ENCODE measurements around the gene ASB6. TPM values are rescaled to one million over a fixed set of nuclear protein-coding genes. Genes with fewer than 3 reads are reported as not detected.

The ASB6 gene
- total RNA-seq, 1 donor from 2014 or later: 26.2 TPM

DNA sequence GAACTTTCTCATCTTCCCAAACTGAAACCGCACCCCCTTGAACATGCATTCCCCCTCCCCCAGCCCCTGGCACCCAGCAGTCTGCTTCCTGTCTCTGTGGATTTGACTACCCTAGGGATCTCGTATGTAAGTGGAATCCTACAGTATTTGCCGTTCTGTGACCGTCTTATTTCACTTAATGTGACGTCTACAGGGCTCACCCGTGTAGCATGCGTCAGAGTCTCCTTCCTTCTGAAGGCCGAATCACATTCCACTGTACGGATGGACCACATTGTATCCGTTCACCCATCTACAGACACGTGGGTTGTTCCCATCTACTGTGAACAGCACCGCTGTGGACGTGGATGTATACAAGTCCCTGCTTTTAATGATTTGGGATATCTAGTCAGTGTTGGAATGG, 28.0 kb upstream of the ASB6 start:
- no peak overlapping the region for H3K27ac Mint-ChIP-seq (ENCODE audit: unreplicated experiment)
- no peak for DNase-seq (ENCODE audit: low spot score)
- H3K27me3 Mint-ChIP-seq (ENCODE audit: unreplicated experiment): peaks cover 3% of the 10 kb centered on the region
- TF ChIP-seq, protein P1, sequence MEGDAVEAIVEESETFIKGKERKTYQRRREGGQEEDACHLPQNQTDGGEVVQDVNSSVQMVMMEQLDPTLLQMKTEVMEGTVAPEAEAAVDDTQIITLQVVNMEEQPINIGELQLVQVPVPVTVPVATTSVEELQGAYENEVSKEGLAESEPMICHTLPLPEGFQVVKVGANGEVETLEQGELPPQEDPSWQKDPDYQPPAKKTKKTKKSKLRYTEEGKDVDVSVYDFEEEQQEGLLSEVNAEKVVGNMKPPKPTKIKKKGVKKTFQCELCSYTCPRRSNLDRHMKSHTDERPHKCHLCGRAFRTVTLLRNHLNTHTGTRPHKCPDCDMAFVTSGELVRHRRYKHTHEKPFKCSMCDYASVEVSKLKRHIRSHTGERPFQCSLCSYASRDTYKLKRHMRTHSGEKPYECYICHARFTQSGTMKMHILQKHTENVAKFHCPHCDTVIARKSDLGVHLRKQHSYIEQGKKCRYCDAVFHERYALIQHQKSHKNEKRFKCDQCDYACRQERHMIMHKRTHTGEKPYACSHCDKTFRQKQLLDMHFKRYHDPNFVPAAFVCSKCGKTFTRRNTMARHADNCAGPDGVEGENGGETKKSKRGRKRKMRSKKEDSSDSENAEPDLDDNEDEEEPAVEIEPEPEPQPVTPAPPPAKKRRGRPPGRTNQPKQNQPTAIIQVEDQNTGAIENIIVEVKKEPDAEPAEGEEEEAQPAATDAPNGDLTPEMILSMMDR (IDR thresholded peaks at IDR 0.05; ENCODE audit: unreplicated experiment): no peak
- H3K4me1 Mint-ChIP-seq (ENCODE audit: unreplicated experiment): peaks cover 4% of the 10 kb centered on the region
- H3K36me3 Mint-ChIP-seq (ENCODE audit: low read depth, unreplicated experiment): peaks cover 4% of the 10 kb centered on the region
- no peaks in the 10 kb centered on the region for H3K9me3 Mint-ChIP-seq (ENCODE audit: unreplicated experiment)
- no peak overlapping the region for H3K4me3 Mint-ChIP-seq (ENCODE audit: unreplicated experiment)

DNA sequence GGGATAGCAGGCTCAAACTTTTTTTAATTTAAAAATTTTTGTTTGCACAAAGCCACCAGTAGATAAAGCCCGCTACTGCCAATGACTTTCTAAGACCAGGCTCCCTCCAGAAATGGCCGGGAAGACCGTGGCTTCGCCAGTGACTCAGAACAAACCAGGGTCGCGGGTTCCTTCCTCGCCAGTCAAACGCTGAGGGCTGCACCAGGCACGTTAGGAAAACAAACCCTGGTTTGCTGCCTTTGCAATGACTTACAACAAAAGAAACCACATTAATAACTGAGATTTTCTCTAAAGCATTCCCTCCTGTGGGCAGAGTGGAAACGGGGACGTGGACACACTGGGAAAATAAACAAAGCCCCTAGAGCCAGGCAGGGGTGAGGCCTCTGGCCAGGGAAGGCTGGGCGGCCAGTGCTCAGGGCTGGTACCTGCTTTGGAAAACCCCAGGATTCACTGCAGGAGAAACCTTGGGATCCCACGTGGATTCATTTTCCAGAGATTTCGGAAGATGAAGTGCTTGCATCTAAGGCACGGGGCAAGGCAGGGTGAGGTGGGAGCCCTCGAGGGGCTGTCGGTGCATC, 27.3 kb upstream of the ASB6 start:
- TF ChIP-seq, protein P1 (IDR thresholded peaks at IDR 0.05; ENCODE audit: unreplicated experiment): no peak
- no peaks in the 10 kb centered on the region for H3K9me3 Mint-ChIP-seq (ENCODE audit: unreplicated experiment)
- no peak for DNase-seq (ENCODE audit: low spot score)
- no peak overlapping the region for H3K27ac Mint-ChIP-seq (ENCODE audit: unreplicated experiment)
- no peak overlapping the region for H3K4me3 Mint-ChIP-seq (ENCODE audit: unreplicated experiment)
- peaks cover 4% of the 10 kb centered on the region for H3K4me1 Mint-ChIP-seq (ENCODE audit: unreplicated experiment)
- H3K27me3 Mint-ChIP-seq (ENCODE audit: unreplicated experiment): peaks cover 8% of the 10 kb centered on the region
- peaks cover 4% of the 10 kb centered on the region for H3K36me3 Mint-ChIP-seq (ENCODE audit: low read depth, unreplicated experiment)

DNA sequence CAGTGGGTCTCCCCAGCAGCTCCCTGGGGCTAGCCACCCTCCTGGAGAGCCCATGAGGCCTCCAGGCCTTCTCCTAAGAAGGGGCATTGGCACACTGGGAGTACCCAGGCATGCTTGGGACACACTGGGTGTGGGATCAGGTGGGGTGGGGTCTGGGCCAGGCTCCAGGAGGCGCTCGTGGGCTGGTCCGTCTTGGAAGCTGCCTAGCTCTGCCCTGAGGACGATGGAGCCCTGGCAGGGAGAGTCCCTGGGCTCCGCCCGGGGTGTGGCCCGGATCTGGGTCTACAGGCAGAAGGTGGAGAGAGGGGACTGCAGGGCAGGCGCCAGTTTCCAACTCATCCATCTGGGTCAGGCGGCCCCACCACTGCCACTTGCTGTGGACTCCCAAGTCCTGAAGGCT, 25.9 kb upstream of the ASB6 start:
- TF ChIP-seq, protein P1 (IDR thresholded peaks at IDR 0.05; ENCODE audit: unreplicated experiment): no peak
- H3K27me3 Mint-ChIP-seq (ENCODE audit: unreplicated experiment): peaks cover 9% of the 10 kb centered on the region
- no peaks in the 10 kb centered on the region for H3K9me3 Mint-ChIP-seq (ENCODE audit: unreplicated experiment)
- peaks cover 4% of the 10 kb centered on the region for H3K4me1 Mint-ChIP-seq (ENCODE audit: unreplicated experiment)
- no peak overlapping the region for H3K27ac Mint-ChIP-seq (ENCODE audit: unreplicated experiment)
- no peak overlapping the region for H3K4me3 Mint-ChIP-seq (ENCODE audit: unreplicated experiment)
- H3K36me3 Mint-ChIP-seq (ENCODE audit: low read depth, unreplicated experiment): peaks cover 3% of the 10 kb centered on the region
- no peak for DNase-seq (ENCODE audit: low spot score)

DNA sequence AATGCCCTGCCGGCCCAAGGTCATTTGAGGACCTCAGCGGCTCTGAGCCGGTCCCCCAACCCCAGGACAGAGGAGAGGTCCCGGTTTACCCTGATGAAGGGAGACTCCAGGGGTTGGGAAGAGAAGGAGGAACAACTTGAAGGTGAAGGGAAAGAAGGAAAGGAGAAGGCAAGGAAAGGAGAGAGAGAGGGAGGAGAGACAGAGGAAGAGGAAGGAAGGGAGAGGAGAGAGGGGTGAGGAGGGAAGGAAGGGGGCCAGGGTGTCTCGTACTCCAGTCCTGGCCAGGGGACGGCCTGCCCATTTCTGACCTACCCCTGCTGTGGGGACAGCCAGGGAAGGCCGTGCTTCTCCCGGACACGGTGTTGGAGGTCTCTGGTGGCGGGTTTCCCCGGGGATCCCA, 25.4 kb upstream of the ASB6 start:
- Mint-ChIP-seq H3K9me3 (ENCODE audit: unreplicated experiment) (no peaks in the 10 kb centered on the region), H3K27me3 (ENCODE audit: unreplicated experiment) (peaks cover 9% of the 10 kb centered on the region), H3K36me3 (ENCODE audit: low read depth, unreplicated experiment) (no peaks in the 10 kb centered on the region), H3K4me3 (ENCODE audit: unreplicated experiment) (no peak overlapping the region), H3K4me1 (ENCODE audit: unreplicated experiment) (peaks cover 4% of the 10 kb centered on the region), H3K27ac (ENCODE audit: unreplicated experiment) (no peak overlapping the region)
- TF ChIP-seq, protein P1 (IDR thresholded peaks at IDR 0.05; ENCODE audit: unreplicated experiment): no peak
- no peak for DNase-seq (ENCODE audit: low spot score)

DNA sequence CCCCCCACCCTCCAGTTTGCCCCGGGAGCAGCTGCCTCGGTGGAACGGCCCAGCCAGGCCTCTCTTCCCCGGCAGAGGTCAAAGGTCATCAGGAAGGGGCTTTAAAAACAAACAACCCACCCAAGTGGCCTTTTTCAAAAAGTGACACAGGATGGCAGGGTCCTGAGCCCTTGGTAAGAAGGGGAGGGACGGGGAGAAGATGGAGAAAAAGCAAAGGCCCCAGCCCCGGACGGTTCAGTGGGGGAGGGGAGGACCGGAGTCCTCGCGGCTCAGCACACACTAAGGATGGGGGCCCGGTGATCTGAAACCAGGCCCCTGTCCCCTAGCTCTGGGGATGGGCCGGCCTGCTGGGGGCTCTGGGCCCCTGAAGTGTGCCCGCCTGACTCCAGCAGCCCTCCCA, 24.6 kb upstream of the ASB6 start:
- DNase-seq (ENCODE audit: low spot score): no peak
- H3K36me3 Mint-ChIP-seq (ENCODE audit: low read depth, unreplicated experiment): no peaks in the 10 kb centered on the region
- H3K27me3 Mint-ChIP-seq (ENCODE audit: unreplicated experiment): peaks cover 9% of the 10 kb centered on the region
- no peaks in the 10 kb centered on the region for H3K9me3 Mint-ChIP-seq (ENCODE audit: unreplicated experiment)
- H3K27ac Mint-ChIP-seq (ENCODE audit: unreplicated experiment): no peak overlapping the region
- peaks cover 4% of the 10 kb centered on the region for H3K4me1 Mint-ChIP-seq (ENCODE audit: unreplicated experiment)
- H3K4me3 Mint-ChIP-seq (ENCODE audit: unreplicated experiment): no peak overlapping the region
- TF ChIP-seq, protein P1 (IDR thresholded peaks at IDR 0.05; ENCODE audit: unreplicated experiment): no peak

Data from endothelial cell (in vitro differentiated cells).